H1 (cell line): ENCODE results near the gene HS6ST3. TPM values are rescaled to one million over a fixed set of nuclear protein-coding genes. Genes with fewer than 3 reads are reported as not detected.

ENCODE experiments used
- CTCF ChIA-PET: fragments of 300-600 bp; sonication (Branson Sonifier 250); formaldehyde crosslinking; loops from one replicate; lab custom pipeline; 2021; ENCODE audit not compliant: partially characterized antibody; lab: Charles Lee
- POLR2A ChIA-PET: fragments of 300-600 bp; sonication (Branson Sonifier 250); formaldehyde crosslinking; loops from one replicate; lab custom pipeline; 2021; ENCODE audit warnings: inconsistent platforms; ENCODE audit not compliant: partially characterized antibody; lab: Charles Lee
- DNase-seq, 2 experiments: peaks; one replicate each; pipeline versions ENCODE4 v3.0.0 to v3.0.0-alpha.2; 2010 to 2022; ENCODE audit warnings: low spot score in 2 of 2, low read depth in 1 of 2, mixed read lengths in 1 of 2
- FAIRE-seq: peaks from 2 replicates; lab custom pipeline; 2011; peaks lifted over from hg19 to GRCh38; lab: Jason Lieb, UNC
- H2AFZ ChIP-seq: 2 replicates; pipeline ENCODE4 v1.8.1; 2012; ENCODE audit warnings: low read length, inconsistent platforms
- H2AK5ac ChIP-seq: 2 replicates; pipeline ENCODE4 v1.6.1; 2013; ENCODE audit warnings: low read depth, low read length
- H2BK120ac ChIP-seq: replicated peaks from 2 replicates; pipeline ENCODE3; 2013; ENCODE audit warnings: low read depth, low read length, inconsistent platforms
- H2BK12ac ChIP-seq: 2 replicates; pipeline ENCODE4 v1.6.1; 2013; ENCODE audit warnings: low read depth, low read length
- H2BK15ac ChIP-seq: 2 replicates; pipeline ENCODE4 v1.6.1; 2013; ENCODE audit warnings: low read length
- H2BK20ac ChIP-seq: 2 replicates; pipeline ENCODE4 v1.6.1; 2013; ENCODE audit warnings: low read length
- H2BK5ac ChIP-seq: 2 replicates; pipeline ENCODE4 v1.6.1; 2013; ENCODE audit warnings: low read depth, low read length
- H3K14ac ChIP-seq: 2 replicates; pipeline ENCODE4 v1.6.1; 2013; ENCODE audit warnings: inconsistent platforms; ENCODE audit not compliant: insufficient read length
- H3K18ac ChIP-seq: 2 replicates; pipeline ENCODE4 v1.6.1; 2013; ENCODE audit warnings: low read length; ENCODE audit errors: extremely low read depth
- H3K23ac ChIP-seq: 2 replicates; pipeline ENCODE4 v1.6.1; 2013; ENCODE audit warnings: inconsistent platforms; ENCODE audit not compliant: insufficient read length
- H3K23me2 ChIP-seq: 2 replicates; pipeline ENCODE4 v1.6.1; 2013; ENCODE audit warnings: low read depth, low read length
- H3K27ac ChIP-seq: 2 replicates; pipeline ENCODE4 v1.6.1; 2011; ENCODE audit warnings: low read depth, low read length, inconsistent platforms
- H3K27me3 ChIP-seq, 4 experiments: replicated peaks in 1 of 4; 1 replicate in 1 of 4; 2 replicates in 3 of 4; pipeline versions ENCODE4 v1.6.1 to v1.8.1; 2011 to 2013; ENCODE audit warnings: low read length in 3 of 4, mild to moderate bottlenecking in 3 of 4, inconsistent platforms in 2 of 4, mixed read lengths in 2 of 4, moderate library complexity in 1 of 4; ENCODE audit not compliant: control insufficient read depth in 3 of 4, insufficient read depth in 3 of 4; ENCODE audit errors: extremely low read depth in 1 of 4
- H3K36me3 ChIP-seq, 4 experiments: 2 replicates each; pipeline versions ENCODE4 v1.6.1 to v1.8.1; 2011 to 2013; ENCODE audit warnings: mild to moderate bottlenecking in 4 of 4, low read length in 3 of 4, moderate library complexity in 2 of 4, control low read depth in 1 of 4, inconsistent platforms in 1 of 4; ENCODE audit not compliant: insufficient read depth in 4 of 4, control insufficient read depth in 2 of 4
- H3K4ac ChIP-seq: replicated peaks from 2 replicates; pipeline ENCODE3; 2013; ENCODE audit warnings: low read length, low read depth, mixed read lengths, inconsistent platforms; ENCODE audit not compliant: insufficient read length
- H3K4me1 ChIP-seq, 4 experiments: replicated peaks in 1 of 4; 1 replicate in 1 of 4; 2 replicates in 3 of 4; pipeline versions ENCODE4 v1.6.1 to v1.8.1; 2011 to 2013; ENCODE audit warnings: low read length in 3 of 4, inconsistent platforms in 2 of 4, mixed read lengths in 1 of 4; ENCODE audit not compliant: insufficient read depth in 4 of 4, control insufficient read depth in 3 of 4
- H3K4me2 ChIP-seq, 2 experiments: 2 replicates each; pipeline versions ENCODE4 v1.6.1 to v1.8.1; 2011 to 2013; ENCODE audit warnings: low read depth in 2 of 2, low read length in 2 of 2, control low read depth in 1 of 2, inconsistent platforms in 1 of 2, mild to moderate bottlenecking in 1 of 2; ENCODE audit not compliant: insufficient read depth in 1 of 2
- H3K4me3 ChIP-seq, 4 experiments: fragments of 200-600, 300-600 bp in 1 of 4; sonication (generic), shearing (Covaris generic), sonication (Bioruptor Twin) in 1 of 4; 2 replicates each; pipeline versions ENCODE4 v1.5.1 to v1.8.1; 2011 to 2016; ENCODE audit warnings: low read length in 4 of 4, low read depth in 3 of 4, control low read depth in 2 of 4, inconsistent platforms in 2 of 4, mild to moderate bottlenecking in 2 of 4, mixed read lengths in 1 of 4, moderate library complexity in 1 of 4; ENCODE audit not compliant: insufficient read depth in 2 of 4; ENCODE audit errors: extremely low read depth in 1 of 4
- H3K56ac ChIP-seq: replicated peaks from 2 replicates; pipeline ENCODE3; 2013; ENCODE audit warnings: low read depth, mild to moderate bottlenecking, mixed read lengths, low read length, inconsistent platforms; ENCODE audit not compliant: insufficient read length
- H3K79me1 ChIP-seq: 2 replicates; pipeline ENCODE4 v1.6.1; 2013; ENCODE audit warnings: low read depth, low read length, control low read depth
- H3K79me2 ChIP-seq, 2 experiments: 2 replicates each; pipeline versions ENCODE4 v1.6.1 to v1.8.1; 2012 to 2013; ENCODE audit warnings: low read length in 2 of 2, mild to moderate bottlenecking in 2 of 2, inconsistent platforms in 1 of 2; ENCODE audit not compliant: insufficient read depth in 2 of 2, control insufficient read depth in 1 of 2
- H3K9ac ChIP-seq, 4 experiments: replicated peaks in 1 of 4; 1 replicate in 1 of 4; 2 replicates in 3 of 4; pipeline versions ENCODE4 v1.6.1 to v1.8.1; 2011 to 2013; ENCODE audit warnings: low read depth in 3 of 4, low read length in 3 of 4, control low read depth in 2 of 4, mild to moderate bottlenecking in 2 of 4, moderate library complexity in 2 of 4, inconsistent platforms in 1 of 4; ENCODE audit errors: extremely low read depth in 1 of 4
- H3K9me3 ChIP-seq, 2 experiments: 2 replicates each; pipeline versions ENCODE4 v1.6.1 to v1.8.1; 2012 to 2013; ENCODE audit warnings: mild to moderate bottlenecking in 2 of 2, moderate library complexity in 2 of 2, control low read depth in 1 of 2, inconsistent platforms in 1 of 2, low read depth in 1 of 2, low read length in 1 of 2, mixed read lengths in 1 of 2; ENCODE audit not compliant: insufficient read depth in 2 of 2
- H4K20me1 ChIP-seq, 2 experiments: replicated peaks in 1 of 2; 2 replicates each; pipeline versions ENCODE3 to v1.8.1; 2011 to 2013; ENCODE audit warnings: inconsistent platforms in 2 of 2, low read length in 2 of 2, mild to moderate bottlenecking in 1 of 2; ENCODE audit not compliant: insufficient read depth in 2 of 2, control insufficient read depth in 1 of 2
- H4K5ac ChIP-seq: 2 replicates; pipeline ENCODE4 v1.6.1; 2013; ENCODE audit warnings: low read length, low read depth, mixed read lengths, inconsistent platforms; ENCODE audit not compliant: insufficient read length
- H4K8ac ChIP-seq: 2 replicates; pipeline ENCODE4 v1.8.0; 2013; ENCODE audit warnings: mild to moderate bottlenecking, moderate library complexity, low read length, inconsistent platforms; ENCODE audit not compliant: insufficient read depth; ENCODE audit errors: extremely low read depth
- H4K91ac ChIP-seq: replicated peaks from 2 replicates; pipeline ENCODE3; 2013; ENCODE audit warnings: low read length, mixed read lengths, inconsistent platforms; ENCODE audit not compliant: insufficient read length
- CBX5 ChIP-seq: fragments of 300-800, 300-1000 bp; sonication (generic); IDR thresholded peaks from 2 replicates; pipeline ENCODE4 v1.7.1; 2016; ENCODE audit warnings: antibody characterized with exemption, low read length, low read depth
- KDM1A ChIP-seq: fragments of 200-600, 300-600 bp; sonication (generic); IDR thresholded peaks from 2 replicates; pipeline ENCODE4 v1.7.1; 2016; ENCODE audit warnings: mild to moderate bottlenecking, low read length, borderline replicate concordance
- RBBP5 ChIP-seq: IDR thresholded peaks from 2 replicates; pipeline ENCODE4 v1.7.1; 2012; ENCODE audit warnings: low read depth, mild to moderate bottlenecking, inconsistent platforms, low read length, moderate library complexity, borderline replicate concordance
- SIX5 ChIP-seq: IDR thresholded peaks from 2 replicates; pipeline ENCODE4 v1.6.1; 2011; ENCODE audit warnings: mild to moderate bottlenecking, low read depth, low read length
- SP1 ChIP-seq: IDR thresholded peaks from 2 replicates; pipeline ENCODE4 v1.6.1; 2011; ENCODE audit warnings: low read depth, low read length
- WGBS, 2 experiments: shearing (Covaris generic) in 1 of 2; methylation state at CpG; one replicate each; pipeline versions ENCODE4 v1.1.6 to v1.1.7; 2013 to 2015; ENCODE audit warnings: low lambda C conversion rate in 2 of 2, mixed read lengths in 2 of 2, inconsistent platforms in 1 of 2, low coverage in 1 of 2, missing lambda C conversion rate in 1 of 2; ENCODE audit not compliant: insufficient replicate concordance in 2 of 2, insufficient coverage in 1 of 2, insufficient read length in 1 of 2; ENCODE audit errors: extremely low coverage in 1 of 2, missing lambda C conversion rate in 1 of 2; 5-methylcytosine and 5-hydroxymethylcytosine counted together
- polyA plus RNA-seq, 7 experiments: library from polyadenylated mRNA; depleted of rRNA in 3 of 7; stranded (reverse) in 5 of 7; unstranded in 2 of 7; fragments of >200 nt in 5 of 7; fragments of 200-250 nt in 2 of 7; gene quantifications; 1 replicate in 5 of 7; 2 replicates in 1 of 7; 4 replicates in 1 of 7; pipeline versions ENCODE4 v1.2.1 to v1.2.3, GENCODE V29; 2011 to 2013; ENCODE audit warnings: missing spikeins in 2 of 7, mixed read lengths in 2 of 7
- total RNA-seq: library from RNA; stranded (reverse); fragmentation: NEBNext Ultra II Directional; extraction: Animal tissue kit (Norgen Biotek cat#: 25700); gene quantifications from 2 replicates; pipeline ENCODE4 v1.2.1, GENCODE V29; 2021

HS6ST3 gene
- total and polyA plus RNA-seq, 2 of the 8 experiments (the other 6 are each of a cell fraction or from before 2014, with no cell fraction given): 0.45 to 1.2 TPM

GRCh38 chr13:96511587-96511986 lies 421.7 kb downstream of the HS6ST3 start:
- Histone ChIP-seq H2AFZ (no peak overlapping the region), H3K27ac (no peak overlapping the region), H2AK5ac (no peak overlapping the region), H3K14ac (no peak overlapping the region), H3K36me3 (no peaks in the 10 kb centered on the region), H3K4me1 (no peaks in the 10 kb centered on the region; a peak in 1 of 7 replicates), H2BK15ac (no peak overlapping the region), H4K5ac (no peak overlapping the region), H3K23me2 (no peaks in the 10 kb centered on the region), H3K79me2 (no peaks in the 10 kb centered on the region), H3K4me3 (no peak overlapping the region), H3K23ac (no peak overlapping the region), H2BK20ac (no peak overlapping the region), H4K91ac (no peak overlapping the region), H3K9me3 (no peaks in the 10 kb centered on the region), H3K18ac (no peak overlapping the region), H2BK120ac (no peak overlapping the region), H3K4ac (no peak overlapping the region), H4K8ac (no peak overlapping the region), H3K27me3 (no peaks in the 10 kb centered on the region), H2BK12ac (no peak overlapping the region), H3K9ac (no peak overlapping the region), H3K79me1 (no peaks in the 10 kb centered on the region), H3K56ac (no peak overlapping the region), H3K4me2 (no peak overlapping the region), H4K20me1 (no peaks in the 10 kb centered on the region), H2BK5ac (no peak overlapping the region)
- POLR2A ChIA-PET: no interaction called here
- WGBS, 2 experiments: 100% methylated on average over 2 of the region's 2 CpGs; no CpG with 5 or more reads in 1 of the 2 experiments
- TF ChIP-seq SIX5 (no peak), RBBP5 (no peak), KDM1A (no peak), SP1 (no peak), CBX5 (no peak)
- CTCF ChIA-PET: no interaction called here
- FAIRE-seq (no peak), DNase-seq (no peak)
